AG08396 (cell line): ENCODE results near the gene ASCL2.

ENCODE experiments used
- DNase-seq: peaks from one replicate; pipeline ENCODE4 v3.0.0; 2012; ENCODE audit warnings: low spot score, mixed read lengths

Gene ASCL2

DNA sequence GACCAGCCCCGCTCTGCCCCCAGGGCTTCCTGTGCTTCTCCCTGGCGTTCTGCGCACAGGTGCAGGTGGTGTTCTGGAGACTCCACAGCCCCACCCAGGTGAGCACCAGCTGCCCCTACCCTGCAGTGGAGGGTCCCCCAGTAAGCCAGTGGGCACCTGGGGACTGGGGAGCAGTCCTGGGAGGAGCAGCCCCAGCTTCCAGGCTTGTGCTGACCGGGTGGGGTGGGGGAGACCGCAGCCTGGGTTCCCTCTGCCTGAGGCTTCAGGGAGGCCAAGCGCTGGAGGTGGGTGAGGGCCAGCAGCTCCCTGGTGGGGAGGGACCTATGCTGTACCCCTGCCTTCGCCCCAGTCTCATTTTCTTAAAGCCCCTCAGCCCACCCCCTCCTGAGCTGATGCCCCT is 38.3 kb upstream of the ASCL2 start:
- no peak for DNase-seq

DNA sequence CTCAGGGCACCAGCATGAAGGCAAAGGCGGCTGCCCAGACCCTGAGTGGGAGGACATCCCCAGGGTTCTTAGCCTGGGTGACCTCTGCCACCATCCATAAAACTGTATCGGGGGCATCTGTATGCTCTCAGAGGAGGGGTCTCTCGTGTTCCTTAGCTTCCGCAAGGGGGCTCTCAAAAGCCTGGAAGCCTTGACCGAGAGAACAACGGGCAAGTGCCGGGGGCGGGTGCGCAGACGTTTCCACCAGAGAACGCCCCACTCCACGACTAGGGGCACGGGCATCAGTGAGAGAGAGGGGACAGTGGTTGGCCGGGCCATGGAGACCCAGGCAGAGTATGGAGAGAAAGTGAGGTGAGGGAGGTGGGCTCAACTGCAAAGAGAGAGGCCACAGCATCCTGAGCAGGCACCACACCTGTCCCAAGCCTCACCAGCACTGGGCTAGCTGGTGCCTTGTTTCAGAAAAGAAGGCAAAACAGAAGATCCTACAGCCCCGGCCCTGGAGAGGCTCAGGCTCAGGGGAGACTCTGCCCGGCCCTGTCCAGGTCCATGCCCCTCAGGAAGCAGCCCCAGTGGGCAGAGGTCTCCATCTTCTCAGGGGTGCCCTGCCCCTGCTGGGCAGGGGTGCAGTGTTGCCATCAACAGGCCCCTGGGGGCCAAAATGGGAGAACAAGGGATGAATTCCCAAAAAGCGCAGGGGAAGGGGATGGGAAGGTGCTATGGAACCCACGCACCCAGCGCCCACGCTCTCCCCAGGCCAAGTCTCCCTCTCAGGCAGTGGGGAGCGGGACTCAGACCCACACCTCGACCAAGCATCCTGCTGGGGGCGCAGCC is 37.3 kb upstream of the ASCL2 start:
- DNase-seq, result no peak

DNA sequence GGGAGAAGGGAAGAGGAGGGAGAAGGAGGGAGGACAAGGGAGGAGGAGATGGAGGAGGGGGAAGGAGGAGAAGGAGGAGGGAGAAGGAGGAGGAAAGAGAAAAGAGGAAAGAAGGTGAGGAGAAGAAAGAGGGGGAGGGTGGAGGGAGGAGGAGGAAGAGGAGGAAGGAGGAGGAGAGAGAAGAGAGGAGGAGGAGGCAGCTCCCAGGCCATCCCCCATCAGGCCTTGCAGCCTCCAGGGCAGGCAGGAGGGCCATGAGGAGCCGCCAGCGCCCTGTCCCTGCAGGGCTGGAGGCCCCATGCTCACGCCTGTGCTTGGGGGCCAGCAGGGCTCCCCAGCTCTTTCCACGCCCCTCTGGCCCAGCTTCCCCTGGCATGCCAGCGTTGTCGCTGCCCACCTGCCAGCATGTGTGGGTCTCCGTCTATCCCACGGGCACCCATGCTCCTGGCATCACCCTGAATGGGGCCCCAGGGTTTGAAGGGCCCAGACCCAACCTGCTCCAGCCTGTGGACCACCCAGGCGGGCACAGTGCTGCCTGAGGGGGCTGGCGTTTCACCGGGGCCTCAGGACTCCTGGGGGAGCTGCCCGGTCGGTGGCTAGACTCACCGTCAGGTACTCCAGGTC is 36.6 kb upstream of the ASCL2 start:
- DNase-seq, result peak; percentile 50

DNA sequence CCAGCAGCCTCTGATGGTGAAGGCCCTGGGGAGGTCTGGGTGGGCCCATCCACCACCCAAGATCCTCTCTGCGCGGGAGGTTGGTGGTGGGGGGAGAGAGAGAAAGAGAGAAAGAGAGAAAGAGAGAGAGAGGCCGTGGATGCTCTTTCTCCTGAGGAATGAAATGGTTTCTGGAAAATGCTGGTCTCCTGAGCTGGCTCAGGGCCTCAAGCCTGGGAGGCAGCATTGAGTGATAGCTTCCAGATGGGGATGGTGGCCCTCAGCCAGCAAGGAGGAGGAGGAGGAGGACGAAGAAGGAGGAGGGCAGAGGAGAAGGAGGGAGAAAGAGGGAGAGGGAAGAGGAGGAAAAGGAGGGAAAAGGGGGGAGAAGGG is 36.0 kb upstream of the ASCL2 start:
- peak; percentile 83 for DNase-seq

DNA sequence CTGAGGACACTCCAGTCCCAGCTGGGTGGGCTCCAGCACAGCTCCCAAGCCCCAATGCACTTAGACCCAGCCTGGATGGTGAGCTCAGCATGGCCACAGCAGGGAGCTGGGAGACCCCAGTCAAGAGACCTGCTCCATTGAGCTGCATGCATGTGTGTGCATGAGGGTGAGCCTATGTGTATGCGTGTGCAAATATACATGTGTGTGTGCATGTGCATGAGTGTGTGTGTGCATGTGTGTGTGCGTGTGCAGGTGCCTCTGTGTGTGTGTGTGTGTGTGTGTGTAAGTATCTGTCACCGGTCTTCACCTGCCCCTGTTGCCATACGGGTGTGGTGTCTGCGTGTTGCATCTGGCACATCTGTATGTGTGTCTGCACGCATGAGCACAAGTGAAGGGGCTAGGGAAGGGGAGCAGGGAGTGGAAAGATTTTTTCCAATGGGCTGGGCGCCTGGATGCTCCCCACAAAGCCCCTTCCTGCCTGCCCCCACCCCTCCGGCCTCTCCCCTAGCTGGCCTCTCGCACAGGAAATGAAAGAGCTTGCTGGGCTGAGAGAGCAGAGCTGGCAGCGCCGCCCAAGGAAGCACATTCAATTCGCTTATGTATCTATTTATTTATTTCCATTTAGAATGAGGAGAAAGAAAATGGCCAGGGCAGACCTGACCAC is 35.5 kb upstream of the ASCL2 start:
- no peak for DNase-seq

DNA sequence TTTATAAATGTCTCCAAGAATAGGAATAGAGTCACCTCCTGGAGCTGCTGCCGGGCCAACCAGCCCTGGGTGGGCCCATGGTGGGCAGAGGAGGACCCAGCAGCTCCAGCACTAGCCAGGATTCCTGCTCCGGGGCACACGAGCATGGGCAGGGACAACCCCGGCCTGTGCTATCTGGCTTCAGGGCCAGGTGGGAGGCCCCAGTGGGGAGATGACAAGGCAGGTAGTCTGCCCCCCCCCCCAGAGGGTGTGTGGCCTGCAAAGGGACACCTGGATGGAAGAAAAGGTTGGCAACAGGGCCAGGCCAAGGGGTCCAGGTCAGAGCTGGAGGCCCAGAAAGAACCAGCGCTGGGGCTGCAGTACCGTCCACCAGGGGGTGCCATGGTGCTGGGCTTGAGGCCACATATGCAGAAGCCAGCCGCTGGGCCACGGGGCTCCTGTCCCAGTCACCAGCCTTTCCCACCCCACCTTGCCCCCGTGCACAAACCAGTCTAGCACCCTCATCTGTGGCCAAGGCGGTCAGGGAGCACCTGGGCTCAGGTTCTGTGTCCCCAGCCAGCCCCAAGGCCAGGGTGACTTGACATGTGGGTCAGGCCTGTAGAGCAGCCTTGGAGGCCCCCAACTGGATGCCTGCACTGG is 34.9 kb upstream of the ASCL2 start:
- peak; percentile 87 for DNase-seq

DNA sequence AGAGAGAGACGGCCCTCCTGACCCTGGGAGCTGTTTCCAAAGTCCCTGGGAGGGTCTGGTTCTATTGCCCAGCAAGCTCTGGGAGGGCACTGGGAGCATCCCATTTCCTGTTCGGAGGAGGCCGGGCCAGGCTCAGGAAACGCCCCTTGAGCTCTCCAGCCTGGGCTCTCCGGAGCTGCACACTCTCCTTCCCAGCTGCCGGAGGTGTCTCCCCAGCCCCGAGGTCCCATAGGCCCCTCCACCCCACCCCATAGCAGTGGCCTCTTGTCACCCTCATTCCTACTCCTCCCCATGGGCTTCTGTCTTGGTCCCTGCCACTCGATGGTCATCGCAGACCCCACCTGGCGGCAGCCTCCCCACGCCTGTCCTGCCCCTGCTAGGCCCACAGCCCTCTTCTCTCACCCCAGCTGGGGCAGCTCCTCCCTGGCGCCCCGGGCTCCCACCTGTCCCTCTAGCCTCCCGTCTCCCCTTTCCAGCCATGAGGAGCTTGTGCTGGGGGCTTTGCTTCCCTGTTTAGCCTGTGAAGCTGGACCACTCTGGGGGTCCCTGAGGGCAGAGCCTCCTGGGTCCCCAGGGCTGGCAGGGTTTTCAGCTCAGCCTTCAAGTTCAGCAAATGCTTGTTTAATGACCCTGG is 34.2 kb upstream of the ASCL2 start:
- DNase-seq, result no peak

DNA sequence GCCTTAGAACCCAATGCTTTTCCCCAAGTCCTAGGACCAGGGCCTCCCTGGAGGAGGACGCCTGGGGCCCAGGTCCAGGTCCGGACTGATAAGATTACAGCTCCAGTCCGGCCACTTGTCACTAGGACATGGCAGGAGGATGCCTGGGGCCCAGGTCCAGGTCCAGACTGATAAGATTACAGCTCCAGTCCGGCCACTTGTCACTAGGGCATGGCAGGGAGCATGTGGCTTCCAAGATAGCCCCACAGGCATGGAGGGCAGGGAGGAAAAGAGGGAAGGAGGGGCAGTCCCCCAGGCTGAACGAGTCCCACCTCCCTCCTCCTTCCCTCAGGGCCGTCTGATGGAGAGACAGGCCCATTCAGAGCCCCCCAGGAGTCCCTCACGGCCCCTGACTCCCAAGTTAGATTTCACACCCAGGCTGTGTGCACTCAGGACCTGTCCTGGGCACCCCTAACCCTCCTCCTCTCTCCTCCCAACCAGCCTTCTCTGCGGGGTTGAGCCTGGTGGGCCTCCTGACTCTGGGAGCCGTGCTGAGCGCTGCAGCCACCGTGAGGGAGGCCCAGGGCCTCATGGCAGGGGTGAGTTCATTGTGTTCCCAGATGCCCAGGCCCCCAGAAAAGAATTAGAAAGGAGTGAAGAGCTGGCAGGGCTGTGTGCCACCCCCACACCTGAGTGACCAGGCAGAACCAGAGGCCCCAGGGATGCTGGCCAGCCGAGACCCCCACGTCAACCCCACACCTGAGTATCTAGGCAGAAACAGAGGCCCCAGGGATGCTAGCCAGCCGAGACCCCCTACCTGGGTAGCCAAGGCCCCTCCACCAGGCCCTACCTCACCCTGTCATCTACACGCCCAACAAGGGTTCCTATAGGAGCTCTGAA is 33.5 kb upstream of the ASCL2 start:
- no peak for DNase-seq

DNA sequence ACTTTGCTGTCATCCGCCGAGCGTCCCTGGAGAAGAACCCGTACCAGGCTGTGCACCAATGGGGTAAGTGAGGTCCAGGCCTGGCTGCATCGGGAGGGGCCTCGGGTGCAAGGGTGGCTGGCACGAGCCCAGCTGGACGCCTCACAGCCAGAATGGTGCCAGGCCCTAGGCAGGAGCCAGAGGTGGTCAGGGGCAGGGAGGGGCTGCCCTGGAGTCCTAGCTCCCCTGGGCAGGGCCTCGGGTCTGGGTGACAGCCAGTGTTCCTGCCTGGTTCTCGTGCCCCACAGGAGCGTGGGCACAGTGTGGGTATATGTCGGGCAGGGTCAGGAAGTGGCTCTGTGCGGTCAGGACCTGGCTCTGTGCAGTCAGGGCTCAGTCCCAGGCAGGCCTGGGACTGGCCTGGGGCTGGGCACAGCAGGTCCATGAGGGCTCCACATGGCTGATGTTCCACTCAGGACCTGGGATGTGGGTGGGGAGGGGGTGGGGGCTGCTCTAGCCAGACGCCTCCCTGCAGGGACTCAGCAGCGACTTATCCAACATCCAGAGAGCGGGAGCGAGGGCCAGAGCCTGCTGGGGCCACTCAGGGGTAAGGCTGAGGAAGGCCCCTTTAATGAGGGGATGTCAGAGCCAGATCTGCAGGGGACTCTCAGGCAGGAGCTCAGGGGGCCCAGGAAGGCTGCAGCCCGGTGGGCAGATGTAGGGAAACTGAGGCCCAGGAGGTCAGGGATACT is 32.7 kb upstream of the ASCL2 start:
- DNase-seq, result no peak

DNA sequence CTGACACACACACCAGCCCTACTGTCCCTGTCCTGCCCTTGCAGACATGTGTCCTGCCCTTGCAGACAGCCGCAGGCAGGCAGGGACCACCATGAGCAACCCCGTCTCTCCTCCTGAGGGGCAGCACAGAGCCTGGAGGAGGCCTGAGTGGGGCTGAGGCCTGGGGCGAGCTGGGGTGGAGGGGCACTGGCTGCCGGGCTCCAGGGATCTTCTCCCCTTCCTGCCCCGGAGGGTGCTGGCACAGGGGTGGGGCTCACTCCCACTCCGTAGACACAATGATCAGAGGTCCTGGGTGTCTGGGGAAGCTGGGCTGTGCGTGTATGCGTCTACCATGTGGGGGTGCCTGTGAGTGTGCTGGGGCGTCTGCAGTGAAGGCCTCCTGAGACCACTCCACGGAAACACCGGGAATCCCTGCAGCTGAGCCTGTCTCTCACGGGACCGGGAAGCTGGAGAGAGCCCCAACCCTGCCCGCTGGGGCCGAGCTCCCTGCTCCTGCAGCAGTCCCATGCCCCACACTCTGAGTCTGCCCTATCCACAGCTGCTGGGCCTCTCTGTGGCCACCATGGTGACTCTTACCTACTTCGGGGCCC is 32.0 kb upstream of the ASCL2 start:
- no peak for DNase-seq

DNA sequence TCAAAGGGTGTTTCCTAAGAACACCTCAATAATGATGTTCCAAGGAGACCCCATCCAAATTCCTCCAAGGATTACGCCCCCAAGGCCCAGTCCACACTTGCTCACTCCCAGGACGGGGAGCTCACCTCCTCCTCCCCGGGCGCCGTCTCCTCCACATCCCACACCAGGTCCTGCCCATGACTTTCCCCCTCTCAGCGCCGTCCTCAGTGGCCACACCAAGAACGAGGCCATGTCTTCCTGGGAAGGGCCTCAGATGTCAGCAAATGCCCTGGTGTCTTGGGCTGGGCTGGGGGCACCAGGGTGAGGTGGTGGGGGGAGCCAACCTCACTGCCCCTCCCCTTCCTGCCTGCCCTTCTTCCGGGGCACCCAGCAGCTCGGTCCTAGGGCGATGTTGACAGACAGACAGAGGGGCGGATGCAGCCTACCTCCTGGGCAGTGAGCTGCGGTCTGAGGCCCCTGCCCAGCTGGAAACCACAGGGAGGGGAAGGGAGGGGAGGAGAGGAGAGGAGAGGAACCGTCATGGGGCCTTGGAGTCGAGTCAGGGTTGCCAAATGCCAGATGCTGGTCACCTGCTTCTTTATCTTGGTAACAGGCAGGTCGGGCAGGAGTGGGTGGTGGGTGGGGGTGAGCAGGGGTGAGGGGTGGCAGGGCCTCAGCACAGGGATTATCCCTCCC is 31.4 kb upstream of the ASCL2 start, which contains the start of the genes C11orf21 and TSPAN32:
Gene C11orf21, minus strand, starts transcription at position 288 of the 675 bp plus-strand sequence. Its CDS starts 110 bp downstream, at position 178.
Gene TSPAN32, plus strand, starts transcription at position 383 of the 675 bp plus-strand sequence. Its CDS starts 137 bp downstream, at position 520.
- DNase-seq, result no peak

DNA sequence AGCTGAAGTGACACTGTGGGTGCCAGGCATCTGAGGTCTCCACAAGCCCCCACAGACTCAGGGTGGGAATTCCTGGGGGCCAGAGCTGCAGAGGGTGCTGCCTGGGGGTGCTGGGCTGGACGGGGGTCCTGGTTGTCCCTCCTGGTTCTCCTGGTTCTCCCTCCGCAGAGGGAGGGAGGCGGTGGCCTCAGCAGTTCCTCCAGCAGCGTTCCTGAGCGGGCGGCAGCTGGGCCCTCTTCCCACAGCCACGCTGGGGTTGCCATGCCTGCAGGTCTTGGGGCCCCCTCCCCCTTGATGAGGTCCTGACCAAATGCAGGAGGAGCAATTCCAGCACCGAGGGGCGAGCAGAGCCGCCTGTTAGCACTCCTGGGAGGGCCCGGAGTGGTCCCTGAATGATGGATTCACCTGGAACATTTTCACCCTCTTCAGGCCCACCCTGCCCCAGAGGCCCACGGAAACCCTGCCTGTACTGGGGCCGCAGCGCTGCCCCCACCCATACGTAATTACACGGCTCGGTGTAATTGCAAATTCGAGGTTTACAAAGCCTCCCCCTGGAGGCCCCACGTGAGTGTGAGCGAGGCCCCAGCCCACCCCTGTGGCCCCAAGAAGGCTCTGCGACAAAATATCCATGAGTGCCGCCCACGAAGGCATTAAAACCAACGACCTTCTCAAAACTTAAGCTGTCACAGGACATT is 30.7 kb upstream of the ASCL2 start:
- no peak for DNase-seq

DNA sequence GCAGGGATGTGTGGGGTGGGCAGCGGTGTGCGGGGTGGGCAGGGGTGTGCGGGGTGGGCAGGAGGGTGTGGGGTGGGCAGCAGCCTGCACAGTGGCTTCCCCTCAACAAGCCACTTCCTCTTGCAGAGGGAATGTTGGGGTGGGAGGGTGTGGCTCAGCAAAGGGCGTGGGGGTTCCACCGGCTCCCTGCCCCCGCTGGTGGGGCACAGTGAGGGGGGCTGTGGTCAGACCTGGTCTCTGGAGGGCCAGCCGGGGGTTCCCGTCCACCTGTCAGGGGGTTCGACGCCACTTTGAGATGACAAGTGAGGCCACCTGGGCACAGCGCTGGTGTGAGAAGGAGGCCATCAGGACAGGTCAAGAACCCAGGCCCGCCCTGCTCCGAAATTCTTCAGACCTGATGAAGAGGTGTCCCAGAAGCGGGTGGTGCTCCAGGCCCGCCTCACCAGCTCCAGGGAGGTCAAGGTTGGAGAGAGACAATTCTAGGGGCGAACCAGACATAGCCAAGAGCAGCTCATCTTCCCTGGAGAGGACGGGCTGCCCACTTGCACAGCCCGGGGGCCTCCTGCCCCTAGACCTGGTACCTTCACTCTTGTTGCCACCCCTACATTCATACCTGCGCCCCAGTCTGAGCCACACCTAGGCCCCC is 30.0 kb upstream of the ASCL2 start:
- no peak for DNase-seq

DNA sequence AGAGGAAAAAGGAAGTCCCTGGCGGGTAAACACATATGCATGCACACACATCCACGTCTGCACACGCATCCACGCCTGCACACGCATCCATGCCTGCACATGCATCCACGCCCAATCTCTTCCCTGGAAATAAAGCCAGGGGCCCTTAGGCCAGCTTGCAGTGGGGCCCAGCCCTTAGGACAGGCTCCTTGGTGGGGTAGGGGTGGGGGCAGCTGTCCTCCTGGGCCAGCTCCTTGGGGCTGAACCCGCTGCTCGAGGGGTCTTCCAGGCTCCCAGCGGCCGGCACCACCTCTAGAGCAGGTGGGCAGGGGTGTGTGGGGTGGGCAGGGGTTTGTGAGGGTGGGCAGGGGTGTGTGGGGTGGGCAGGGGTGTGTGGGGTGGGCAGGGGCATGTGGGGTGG is 29.4 kb upstream of the ASCL2 start:
- DNase-seq, result no peak

DNA sequence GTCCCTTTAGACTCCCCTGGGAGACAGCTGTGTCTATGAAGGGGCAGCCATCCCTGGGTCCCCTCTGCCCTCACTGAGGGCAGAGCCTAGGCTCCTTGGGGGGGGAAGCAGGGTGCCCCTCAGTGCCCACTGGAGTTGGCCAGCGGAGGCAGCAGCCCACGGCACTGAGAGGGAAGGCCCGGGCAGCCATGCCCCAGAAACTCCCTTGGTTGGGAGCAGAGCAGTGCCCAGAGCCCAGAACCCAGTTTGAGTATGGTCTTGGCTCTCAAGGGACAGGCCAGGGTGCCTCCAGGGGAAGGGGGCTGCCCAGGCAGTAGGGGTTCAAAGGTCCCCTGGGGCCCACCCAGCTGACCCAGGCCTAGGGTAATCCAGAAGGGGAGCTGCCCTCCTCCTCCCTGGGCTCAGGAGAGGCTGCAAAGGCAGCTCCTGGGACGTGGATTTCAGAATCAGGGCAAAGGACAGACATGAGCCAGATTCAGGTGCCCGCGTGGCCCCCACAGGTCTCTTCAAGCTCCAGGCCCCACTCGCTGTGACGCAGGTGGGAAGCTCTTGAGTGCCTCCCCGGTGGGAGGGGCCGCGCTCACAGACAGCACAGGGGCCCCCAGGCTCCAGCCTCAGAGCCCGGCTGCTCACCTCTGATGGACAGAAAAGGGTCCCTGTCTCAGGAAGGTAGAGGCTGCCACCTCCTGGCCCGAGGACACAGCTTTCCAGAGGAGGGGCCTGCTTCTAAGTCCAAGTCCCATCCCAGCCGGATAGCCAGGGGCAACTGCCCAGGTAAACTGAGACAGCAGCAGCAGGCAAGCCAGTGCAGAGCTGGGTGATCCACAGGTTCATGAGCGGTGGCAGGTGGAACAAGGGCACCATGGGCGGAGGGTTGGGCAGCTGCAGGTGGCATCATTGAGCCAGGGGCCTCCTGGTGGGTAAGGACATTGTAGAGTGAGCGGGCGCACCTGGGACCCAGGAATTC is 28.7 kb upstream of the ASCL2 start:
- DNase-seq, result no peak

DNA sequence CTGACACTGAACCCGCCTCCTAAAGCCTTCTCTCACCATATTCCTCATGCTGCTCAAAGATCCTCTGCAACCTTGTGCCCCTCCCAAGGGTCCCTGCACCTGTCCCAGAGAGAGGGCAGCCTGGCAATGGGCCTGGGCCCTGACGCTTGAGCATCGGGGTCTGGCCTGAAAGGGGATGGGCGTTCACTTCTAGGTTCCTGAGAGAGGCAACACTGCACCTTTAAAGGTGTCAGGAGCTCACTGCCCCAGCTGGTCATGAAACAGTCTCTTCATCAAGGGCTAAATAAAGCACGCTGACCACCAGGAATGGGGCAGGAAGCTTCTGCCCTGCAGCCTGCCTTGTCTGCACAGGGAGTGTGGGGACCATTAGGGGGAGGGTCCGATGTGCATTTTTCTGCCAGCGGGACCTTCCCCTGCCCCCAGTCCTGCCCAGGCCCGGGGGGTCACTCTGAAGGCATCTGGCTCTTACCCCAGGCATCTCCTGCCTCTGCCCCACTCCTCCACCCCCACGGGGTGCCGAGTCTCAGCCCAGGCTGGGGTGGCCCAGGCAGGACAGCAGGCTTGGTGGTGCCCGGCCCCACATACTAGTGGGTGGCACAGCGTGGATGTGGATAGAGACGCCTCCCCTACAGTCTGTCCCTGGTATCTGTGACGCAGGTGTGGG is 27.9 kb upstream of the ASCL2 start:
- DNase-seq, result no peak
